Endothelial cell of umbilical vein (primary cell): ENCODE measurements around the gene BLOC1S3.

Experiments
- FOS ChIP-seq: IDR thresholded peaks from 2 replicates; pipeline ENCODE4 v1.6.1; 2011; ENCODE audit warnings: mild to moderate bottlenecking, low read length, moderate library complexity, borderline replicate concordance; ENCODE audit not compliant: insufficient read depth
- JUN ChIP-seq: IDR thresholded peaks from 2 replicates; pipeline ENCODE4 v1.6.1; 2011; ENCODE audit warnings: borderline replicate concordance, low read depth; ENCODE audit not compliant: insufficient read length, insufficient read depth
- MYC ChIP-seq: IDR thresholded peaks from one replicate; pipeline ENCODE4 v1.6.1; 2011; ENCODE audit warnings: mild to moderate bottlenecking, low read depth, low read length
- POLR2A ChIP-seq: IDR thresholded peaks from 2 replicates; pipeline ENCODE4 v1.6.1; 2012; ENCODE audit warnings: low read depth, mild to moderate bottlenecking, control low read depth, low read length
- POLR2AphosphoS5 ChIP-seq: IDR thresholded peaks from 2 replicates; pipeline ENCODE4 v1.6.1; 2012; ENCODE audit warnings: low read depth, mild to moderate bottlenecking, control low read depth, low read length, moderate library complexity; ENCODE audit not compliant: insufficient read depth
- TF ChIP-seq, protein P1 (sequence below), 2 donors: IDR thresholded peaks; 1 replicate in 1 of 2; 2 replicates in 1 of 2; pipeline ENCODE4 v1.5.1; 2011; ENCODE audit warnings: low read length in 2 of 2, mild to moderate bottlenecking in 2 of 2, moderate library complexity in 2 of 2, control low read depth in 1 of 2, inconsistent platforms in 1 of 2, low read depth in 1 of 2; ENCODE audit not compliant: insufficient read depth in 1 of 2; ENCODE audit errors: extremely low read depth in 1 of 2

DNA sequence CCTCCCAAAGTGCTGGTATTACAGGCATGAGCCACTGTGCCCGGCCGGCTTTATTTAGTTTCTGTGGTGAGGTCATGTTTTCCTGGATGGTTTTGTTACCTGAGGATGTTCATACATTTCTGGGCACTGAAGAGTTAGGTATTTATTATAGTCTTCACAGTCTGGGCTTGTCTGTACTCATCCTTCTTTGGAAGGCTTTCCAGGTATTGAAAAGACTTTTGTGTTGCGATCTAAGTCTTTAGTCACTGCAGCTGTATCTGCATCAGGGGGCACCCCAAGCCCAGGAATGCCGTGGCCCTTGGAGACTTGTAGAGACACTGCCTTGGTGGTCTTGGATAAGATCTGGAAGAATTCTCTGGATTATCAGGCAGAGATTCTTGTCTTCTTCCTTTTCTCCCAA is 12.8 kb downstream of the BLOC1S3 start:
- no peak for TF ChIP-seq FOS
- no peak for TF ChIP-seq POLR2A
- TF ChIP-seq POLR2AphosphoS5: no peak
- TF ChIP-seq, protein P1, sequence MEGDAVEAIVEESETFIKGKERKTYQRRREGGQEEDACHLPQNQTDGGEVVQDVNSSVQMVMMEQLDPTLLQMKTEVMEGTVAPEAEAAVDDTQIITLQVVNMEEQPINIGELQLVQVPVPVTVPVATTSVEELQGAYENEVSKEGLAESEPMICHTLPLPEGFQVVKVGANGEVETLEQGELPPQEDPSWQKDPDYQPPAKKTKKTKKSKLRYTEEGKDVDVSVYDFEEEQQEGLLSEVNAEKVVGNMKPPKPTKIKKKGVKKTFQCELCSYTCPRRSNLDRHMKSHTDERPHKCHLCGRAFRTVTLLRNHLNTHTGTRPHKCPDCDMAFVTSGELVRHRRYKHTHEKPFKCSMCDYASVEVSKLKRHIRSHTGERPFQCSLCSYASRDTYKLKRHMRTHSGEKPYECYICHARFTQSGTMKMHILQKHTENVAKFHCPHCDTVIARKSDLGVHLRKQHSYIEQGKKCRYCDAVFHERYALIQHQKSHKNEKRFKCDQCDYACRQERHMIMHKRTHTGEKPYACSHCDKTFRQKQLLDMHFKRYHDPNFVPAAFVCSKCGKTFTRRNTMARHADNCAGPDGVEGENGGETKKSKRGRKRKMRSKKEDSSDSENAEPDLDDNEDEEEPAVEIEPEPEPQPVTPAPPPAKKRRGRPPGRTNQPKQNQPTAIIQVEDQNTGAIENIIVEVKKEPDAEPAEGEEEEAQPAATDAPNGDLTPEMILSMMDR (IDR thresholded peaks at IDR 0.05; ENCODE audit: extremely low read depth in 1 of 2, insufficient read depth in 1 of 2, low read depth in 1 of 2, low read length in 2 of 2): no peak
- no peak for TF ChIP-seq MYC
- TF ChIP-seq JUN: no peak
